ENCODE results near the gene DCDC1.

DNA sequence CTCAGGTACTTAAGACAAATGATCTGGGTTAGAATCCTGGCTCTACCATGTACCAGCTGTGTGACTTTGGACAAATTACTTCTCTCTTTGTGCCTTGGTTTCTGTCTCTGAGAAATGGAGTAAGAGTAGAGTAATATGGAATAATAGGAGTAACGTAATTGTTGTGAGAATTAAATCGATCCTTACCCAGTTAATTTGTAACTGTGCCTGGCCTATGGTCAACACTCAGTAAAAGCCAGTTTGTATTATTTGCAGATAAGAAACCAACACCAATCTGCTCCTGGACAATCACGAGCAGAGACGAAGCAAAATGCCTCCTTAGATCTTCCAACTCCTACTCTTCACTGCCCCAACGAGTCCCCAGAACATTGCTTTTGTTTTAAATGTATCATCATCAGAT lies 266.7 kb downstream of the DCDC1 start:
- TF ChIP-seq, protein P1, sequence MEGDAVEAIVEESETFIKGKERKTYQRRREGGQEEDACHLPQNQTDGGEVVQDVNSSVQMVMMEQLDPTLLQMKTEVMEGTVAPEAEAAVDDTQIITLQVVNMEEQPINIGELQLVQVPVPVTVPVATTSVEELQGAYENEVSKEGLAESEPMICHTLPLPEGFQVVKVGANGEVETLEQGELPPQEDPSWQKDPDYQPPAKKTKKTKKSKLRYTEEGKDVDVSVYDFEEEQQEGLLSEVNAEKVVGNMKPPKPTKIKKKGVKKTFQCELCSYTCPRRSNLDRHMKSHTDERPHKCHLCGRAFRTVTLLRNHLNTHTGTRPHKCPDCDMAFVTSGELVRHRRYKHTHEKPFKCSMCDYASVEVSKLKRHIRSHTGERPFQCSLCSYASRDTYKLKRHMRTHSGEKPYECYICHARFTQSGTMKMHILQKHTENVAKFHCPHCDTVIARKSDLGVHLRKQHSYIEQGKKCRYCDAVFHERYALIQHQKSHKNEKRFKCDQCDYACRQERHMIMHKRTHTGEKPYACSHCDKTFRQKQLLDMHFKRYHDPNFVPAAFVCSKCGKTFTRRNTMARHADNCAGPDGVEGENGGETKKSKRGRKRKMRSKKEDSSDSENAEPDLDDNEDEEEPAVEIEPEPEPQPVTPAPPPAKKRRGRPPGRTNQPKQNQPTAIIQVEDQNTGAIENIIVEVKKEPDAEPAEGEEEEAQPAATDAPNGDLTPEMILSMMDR (IDR thresholded peaks at IDR 0.05): no peak
- no peak for TF ChIP-seq POLR2A (IDR thresholded peaks at IDR 0.05)
